GM21529 (cell line): Measurements from ENCODE around the gene ST6GALNAC6.
"Not testable (repeated sequence)": the region's sequence is repeated elsewhere in the genome, so short reads cannot be mapped to it uniquely, and the experiment has no call there.

Source experiments
- ATAC-seq: cut with Tn5 transposase; IDR thresholded peaks from one replicate; pipeline ENCODE4 v1.9.1; 2021; ENCODE audit not compliant: unreplicated experiment

ST6GALNAC6 gene

GRCh38 chr9:127896395-127897192 is 2.8 kb downstream of the ST6GALNAC6 start:
- ATAC-seq: no peak

DNA sequence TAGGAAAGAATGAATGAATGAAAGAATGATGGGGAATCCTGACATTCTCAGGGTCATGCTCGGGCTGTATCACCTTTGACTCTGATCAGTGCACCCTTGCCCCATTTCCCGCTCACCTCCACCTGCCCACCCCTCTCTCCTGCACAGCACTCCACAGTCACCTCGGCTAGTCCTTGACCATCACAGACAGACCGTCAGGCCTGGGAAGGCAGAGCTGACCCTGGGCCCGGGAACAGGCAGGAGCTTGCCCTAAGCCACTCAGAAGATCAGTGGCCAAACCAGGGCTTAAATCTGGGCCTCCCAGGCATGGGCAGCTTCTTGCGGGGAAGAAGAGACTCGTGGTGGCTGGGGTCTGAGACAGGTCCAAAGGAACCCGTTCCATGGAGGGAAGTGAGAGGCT is 3.6 kb downstream of the ST6GALNAC6 start:
- ATAC-seq: no peak

DNA sequence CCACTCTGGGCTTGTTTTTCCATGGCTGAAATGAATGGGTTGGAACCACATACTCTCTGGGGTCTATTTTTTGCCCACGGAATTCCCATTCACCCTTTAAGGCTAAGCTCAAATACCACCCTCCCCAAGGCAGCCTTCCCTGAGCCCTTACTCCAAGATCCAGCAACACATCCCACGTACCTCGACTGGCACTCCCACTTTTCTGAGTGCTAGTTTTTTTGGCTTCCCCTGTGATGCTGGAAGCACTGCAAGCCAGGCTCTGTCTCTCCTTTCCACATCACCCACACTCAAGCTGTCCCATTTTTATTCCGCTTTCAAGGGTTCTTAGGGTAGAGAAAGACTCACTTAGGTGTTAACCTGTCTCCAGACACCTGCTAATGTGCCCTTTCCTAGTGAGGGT is 6.0 kb downstream of the ST6GALNAC6 start:
- ATAC-seq: no peak

DNA sequence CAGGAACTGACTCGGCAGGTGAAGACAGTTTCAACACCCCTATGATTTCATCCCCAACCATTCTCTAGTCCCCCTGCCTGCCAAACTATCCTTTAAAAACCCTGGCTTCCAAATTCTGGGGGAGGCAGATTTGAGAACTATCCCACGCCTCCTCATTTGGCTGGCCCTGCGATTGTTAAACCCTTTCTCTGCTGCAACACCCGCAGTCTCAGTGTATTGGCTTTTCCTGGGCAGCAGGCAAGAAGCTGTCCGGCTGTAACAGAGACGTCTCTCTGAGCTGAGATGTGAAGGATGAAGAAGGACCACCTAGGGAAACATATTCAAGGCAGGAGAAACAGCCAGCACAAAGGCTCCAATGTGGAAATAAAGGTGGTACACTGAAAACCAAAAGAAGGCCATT is 6.6 kb downstream of the ST6GALNAC6 start:
- no peak for ATAC-seq

- no peak for ATAC-seq
Measured at GRCh38 chr9:127890053-127890452, 9.3 kb downstream of the ST6GALNAC6 start.

- no peak for ATAC-seq
Measured at GRCh38 chr9:127887792-127888191, 11.6 kb downstream of the ST6GALNAC6 start.

DNA sequence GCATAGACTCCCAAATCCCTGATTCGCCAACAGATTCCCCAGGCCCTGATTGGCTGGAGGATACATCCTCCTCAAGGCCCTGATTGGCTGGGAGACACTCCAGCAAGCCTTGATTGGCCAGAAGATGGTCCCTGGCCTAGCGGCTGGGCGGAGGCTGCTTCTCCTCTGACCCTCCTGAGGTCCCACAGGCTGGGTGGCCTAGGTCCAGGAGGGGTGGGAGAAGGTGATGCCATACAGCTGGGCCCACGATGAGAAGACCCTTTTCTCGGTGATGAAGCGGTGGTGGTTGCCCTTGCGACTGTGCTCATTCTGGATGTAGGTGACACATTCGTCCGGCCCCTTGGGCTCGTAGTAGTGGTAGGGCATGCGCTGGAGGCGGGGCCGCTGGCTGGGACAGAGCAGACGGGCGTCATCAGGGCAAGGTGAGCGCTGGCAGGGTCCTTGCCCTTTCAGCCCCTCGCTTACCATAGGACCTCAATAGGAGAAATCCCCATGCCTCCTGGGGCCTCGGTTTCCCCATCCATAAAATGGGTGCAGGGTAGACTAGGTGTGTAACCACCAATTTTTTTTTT is 12.9 kb downstream of the ST6GALNAC6 start:
- ATAC-seq: no peak

- no peak for ATAC-seq
Measured at GRCh38 chr9:127885508-127886281, 13.7 kb downstream of the ST6GALNAC6 start.

DNA sequence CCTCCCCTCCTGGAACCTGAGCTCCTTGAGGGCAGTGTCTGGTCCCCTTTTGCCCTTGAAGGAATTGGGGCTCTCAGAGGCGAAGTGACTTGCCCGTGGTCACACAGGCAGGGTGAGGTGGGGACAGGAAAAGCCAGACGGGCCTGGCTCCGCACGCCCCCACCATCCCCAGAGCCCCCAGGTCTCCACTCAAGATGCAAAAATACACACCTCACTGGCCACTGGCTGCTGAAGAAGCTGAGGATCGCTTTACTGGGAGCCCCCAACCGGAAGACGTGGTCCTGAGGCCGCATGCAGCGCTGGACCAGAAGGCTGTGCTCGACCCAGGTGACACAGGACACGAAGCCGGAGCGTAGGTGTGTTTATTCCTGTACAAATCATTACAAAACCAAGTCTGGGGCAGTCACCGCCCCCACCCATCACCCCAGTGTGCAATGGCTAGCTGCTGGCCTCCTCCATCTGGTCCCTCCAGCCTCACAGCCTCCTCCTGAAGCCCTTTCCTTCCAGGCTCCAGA is 14.4 kb downstream of the ST6GALNAC6 start:
- no peak for ATAC-seq

GRCh38 chr9:127884427-127884911 is 14.9 kb downstream of the ST6GALNAC6 start:
- no peak for ATAC-seq

GRCh38 chr9:127883959-127884358 is 15.4 kb downstream of the ST6GALNAC6 start:
- ATAC-seq: no peak

GRCh38 chr9:127881715-127882114 is 17.7 kb downstream of the ST6GALNAC6 start:
- not testable (repeated sequence) for ATAC-seq

- no peak for ATAC-seq
Measured at GRCh38 chr9:127880143-127880542, 19.3 kb downstream of the ST6GALNAC6 start.

DNA sequence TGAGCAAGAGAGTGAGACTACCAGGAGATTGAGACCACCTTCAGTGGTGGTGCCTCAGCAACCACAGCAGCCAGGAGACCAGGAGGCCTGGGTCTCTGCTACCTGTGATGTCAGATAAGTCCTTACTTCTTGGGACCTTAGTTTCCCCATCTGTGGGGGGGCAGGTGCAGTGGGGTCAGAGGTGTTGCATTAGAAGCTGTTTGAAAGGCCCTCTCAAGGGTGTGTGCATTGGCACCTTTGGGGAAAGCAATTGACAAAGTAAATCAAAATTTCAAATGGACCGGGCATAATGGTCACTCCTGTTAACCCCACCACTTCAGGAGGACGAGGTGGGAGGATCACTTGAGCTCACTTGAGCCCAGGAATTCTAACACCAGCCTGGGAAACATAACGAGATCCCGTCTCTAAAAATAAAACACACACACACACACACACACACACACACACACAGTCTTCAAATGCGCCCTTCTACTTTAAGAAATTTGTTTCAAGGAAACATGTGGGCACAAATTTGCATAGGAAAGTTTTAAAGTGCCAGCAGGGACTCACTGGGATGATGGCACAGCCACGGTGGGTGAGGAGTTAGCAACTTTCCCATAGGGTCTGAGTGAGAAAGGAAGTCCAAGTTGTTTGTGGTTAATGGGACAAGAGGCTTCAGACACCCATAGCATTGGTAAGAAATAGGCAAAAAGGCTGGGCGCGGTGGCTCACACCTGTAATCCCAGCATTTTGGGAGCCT is 20.6 kb downstream of the ST6GALNAC6 start:
- no peak for ATAC-seq

- ATAC-seq: no peak
Measured at GRCh38 chr9:127878001-127878651, 21.3 kb downstream of the ST6GALNAC6 start.

- ATAC-seq: no peak
Measured at GRCh38 chr9:127877566-127877998, 21.8 kb downstream of the ST6GALNAC6 start, which contains the start of gene AK1. Gene AK1 (minus strand): TSS chr9:127877675. CDS start chr9:127874617, 3,058 bp downstream.

- ATAC-seq: no peak
Measured at GRCh38 chr9:127876764-127877562, 22.4 kb downstream of the ST6GALNAC6 start.

GRCh38 chr9:127876026-127876763 is 23.2 kb downstream of the ST6GALNAC6 start:
- no peak for ATAC-seq
